ENCODE measurements around the gene SLC27A2.
A peak's percentile ranks its signal among the peaks of the same experiment; 100 is the strongest.
"Not testable (repeated sequence)": the region's sequence is repeated elsewhere in the genome, so short reads cannot be mapped to it uniquely, and the experiment has no call there.

Gene SLC27A2

DNA sequence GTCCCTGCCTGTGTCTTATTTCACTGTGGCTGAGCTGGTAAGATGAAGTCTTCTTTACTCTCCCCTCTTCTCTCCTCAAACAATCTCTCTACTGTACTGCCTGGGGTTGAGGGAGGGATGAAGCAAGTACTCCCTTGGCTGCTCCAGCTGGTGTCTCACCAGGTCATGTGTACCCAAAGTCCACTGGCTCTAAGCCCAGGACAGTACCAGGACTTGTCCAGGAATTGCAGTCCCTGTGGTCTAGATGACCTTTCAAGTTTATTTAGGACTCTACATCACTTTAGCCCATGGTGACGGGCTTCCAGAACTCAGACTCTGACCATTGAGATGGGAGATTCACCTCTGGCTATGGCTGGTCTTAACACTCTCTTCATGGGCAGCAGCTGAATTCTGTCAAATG lies 17.5 kb upstream of the SLC27A2 start:
- DNase-seq, result no peak

- DNase-seq, result peak; percentile 87
Measured at GRCh38 chr15:50166216-50166615, 15.8 kb upstream of the SLC27A2 start.

DNA sequence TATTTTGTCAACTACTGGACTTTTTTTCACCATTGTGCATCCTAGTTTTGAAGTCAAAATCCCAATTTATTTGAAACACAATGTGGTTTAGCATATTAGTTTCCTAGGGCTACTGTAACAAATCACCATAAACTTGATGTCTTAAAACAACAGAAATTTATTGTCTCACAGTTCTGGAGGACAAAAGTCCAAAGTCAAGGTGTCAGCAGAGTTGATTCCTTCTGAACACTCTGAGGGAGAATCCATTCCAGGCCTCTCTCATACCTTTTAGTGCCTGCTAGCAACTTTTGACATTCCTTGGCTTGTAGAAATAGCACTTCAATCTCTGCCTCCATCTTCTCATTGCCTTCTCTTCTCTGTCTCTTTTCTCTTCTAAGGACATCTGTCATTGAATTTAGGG lies 14.9 kb upstream of the SLC27A2 start:
- no peak for DNase-seq

DNA sequence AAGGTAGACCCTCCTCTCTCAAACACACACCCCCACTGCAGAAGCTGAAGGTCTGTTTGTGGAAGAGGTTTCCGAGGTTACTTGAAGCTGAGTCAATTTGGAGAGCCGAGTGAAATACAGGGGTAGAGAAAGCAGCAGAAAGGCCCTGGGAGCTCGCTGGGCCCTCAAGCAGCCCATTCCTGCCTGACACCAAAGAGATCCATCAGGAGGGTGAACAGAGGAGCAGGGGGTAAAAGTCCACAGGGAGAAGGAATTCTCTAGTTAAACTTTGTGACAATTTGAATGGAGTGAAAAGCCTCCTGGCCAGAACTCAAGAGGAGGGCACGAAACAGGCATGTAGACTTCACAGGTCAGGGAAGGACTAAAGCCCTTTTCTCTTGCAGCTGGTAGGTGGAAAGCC lies 13.6 kb upstream of the SLC27A2 start:
- no peak for DNase-seq

GRCh38 chr15:50168783-50169411 lies 13.1 kb upstream of the SLC27A2 start:
- DNase-seq, result no peak

- DNase-seq, result not testable (repeated sequence)
Measured at GRCh38 chr15:50172360-50172895, 9.6 kb upstream of the SLC27A2 start.

DNA sequence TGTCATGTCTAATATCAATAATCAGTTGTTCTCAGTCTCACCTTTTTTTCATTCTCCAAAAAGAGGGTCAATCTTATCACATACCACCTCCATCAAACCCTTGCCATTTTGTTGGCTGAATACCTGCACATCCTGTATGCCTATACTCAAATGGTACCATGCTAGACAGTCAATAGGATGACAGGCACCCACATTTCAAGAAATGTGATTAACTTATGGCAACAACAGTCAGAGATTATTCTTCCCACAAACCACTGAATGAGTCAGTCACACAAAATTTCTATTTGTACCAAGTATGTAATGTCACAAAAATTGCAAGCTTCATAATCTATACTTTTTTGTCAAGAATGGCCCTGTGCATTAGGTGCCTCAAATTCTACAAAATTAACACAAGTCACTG lies 5.1 kb upstream of the SLC27A2 start:
- DNase-seq, result peak; percentile 18

DNA sequence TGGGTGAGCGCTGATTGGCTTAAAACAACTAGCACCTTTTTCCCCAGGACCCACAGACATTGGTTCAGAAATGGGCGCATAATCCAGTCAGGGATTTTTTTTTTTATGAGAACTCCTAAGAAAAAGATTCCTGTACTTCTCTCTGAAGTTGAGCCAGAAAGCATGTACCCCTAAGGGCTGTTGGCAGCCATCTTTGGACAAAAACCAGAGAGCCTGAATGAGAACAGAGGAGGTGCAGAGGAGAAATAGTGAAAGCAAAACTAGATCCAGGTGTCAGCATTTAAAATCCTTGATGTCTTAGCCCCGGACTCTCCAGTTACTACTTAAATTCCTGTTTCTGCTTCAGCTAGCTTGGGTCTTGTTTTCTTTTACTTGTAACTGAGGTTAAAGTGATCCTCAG lies 1.9 kb upstream of the SLC27A2 start:
- no peak for DNase-seq

DNA sequence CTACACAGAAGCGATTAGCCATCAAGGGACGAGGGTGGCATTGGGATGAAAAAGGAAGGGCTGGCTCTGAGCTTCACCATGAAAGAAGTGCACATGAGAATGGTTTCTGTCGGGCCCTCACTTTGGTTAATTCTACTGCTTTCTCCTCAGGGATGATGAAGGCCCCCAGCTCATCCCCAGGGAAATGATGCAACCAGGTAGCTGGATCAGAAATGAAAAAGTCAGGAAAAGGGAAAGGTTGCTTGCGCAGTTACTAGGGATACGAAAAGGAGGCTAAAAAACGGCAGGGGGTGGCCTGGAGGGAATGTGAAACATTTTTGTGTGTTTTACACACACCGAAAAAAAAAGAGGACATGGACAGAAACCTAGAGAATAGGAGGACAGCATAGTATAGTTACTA lies 1.4 kb upstream of the SLC27A2 start:
- no peak for DNase-seq

- no peak for DNase-seq
Measured at GRCh38 chr15:50181201-50181968, 611 bp upstream of the SLC27A2 start.

DNA sequence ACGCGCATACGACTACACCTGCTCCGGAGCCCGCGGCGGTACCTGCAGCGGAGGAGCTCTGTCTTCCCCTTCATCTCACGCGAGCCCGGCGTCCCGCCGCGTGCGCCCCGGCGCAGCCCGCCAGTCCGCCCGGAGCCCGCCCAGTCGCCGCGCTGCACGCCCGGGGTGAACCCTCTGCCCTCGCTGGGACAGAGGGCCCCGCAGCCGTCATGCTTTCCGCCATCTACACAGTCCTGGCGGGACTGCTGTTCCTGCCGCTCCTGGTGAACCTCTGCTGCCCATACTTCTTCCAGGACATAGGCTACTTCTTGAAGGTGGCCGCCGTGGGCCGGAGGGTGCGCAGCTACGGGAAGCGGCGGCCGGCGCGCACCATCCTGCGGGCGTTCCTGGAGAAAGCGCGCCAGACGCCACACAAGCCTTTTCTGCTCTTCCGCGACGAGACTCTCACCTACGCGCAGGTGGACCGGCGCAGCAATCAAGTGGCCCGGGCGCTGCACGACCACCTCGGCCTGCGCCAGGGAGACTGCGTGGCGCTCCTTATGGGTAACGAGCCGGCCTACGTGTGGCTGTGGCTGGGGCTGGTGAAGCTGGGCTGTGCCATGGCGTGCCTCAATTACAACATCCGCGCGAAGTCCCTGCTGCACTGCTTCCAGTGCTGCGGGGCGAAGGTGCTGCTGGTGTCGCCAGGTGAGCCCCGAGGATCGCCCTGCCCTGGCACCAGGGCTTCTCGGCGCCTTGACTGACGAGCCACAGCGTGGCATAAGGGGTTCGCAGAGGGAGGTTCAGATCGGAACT lies 420 bp downstream of the SLC27A2 start:
- DNase-seq, result no peak

- no peak for DNase-seq
Measured at GRCh38 chr15:50183112-50183794, 1.3 kb downstream of the SLC27A2 start.

DNA sequence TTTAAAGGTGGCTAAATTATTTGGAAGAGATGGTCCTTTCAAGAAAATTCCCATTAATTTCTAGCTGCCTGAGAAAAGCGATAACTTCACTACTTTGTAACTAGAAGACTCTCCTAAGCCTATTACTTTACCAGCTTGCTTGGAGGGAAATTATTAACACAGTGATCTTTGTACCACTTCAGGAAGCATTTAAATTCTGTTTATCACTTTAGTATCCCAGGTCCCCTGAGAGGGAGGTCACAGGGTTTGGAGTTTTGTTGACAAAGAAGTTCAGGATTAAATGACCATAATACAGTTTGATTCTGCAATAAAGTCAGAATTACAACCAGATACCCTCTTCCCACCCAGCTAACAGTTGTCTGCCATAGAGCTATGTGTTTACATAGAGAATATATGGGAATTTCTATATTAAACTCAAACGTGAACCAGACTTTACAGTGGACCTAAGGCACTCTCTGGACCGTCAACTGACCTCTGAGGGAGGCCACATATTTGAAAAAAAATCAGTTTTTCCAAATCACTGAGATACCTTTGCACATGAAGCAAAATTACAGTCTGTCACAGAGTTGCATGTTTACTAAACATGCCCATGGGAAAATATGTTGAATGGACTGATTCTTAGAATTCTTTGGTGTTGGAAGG lies 3.0 kb downstream of the SLC27A2 start:
- no peak for DNase-seq

DNA sequence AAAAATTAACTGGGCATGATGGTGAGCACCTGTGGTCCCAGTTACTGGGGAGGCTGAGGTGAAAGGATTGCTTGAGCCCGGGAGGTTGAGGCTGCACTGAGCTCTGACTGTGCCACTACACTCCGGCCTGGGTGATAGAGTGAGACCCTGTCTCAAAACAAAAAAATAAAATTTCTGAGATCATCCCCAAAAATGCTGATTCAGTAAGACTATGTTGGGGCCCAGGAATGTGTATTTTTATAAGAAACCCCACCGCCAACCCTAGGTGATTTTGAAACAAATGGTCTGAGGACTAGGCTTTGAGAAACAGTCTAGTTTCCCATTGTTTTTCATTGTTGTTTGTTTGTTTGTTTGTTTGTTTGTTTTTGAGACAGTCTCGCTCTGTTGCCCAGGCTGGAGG lies 4.1 kb downstream of the SLC27A2 start:
- no peak for DNase-seq

DNA sequence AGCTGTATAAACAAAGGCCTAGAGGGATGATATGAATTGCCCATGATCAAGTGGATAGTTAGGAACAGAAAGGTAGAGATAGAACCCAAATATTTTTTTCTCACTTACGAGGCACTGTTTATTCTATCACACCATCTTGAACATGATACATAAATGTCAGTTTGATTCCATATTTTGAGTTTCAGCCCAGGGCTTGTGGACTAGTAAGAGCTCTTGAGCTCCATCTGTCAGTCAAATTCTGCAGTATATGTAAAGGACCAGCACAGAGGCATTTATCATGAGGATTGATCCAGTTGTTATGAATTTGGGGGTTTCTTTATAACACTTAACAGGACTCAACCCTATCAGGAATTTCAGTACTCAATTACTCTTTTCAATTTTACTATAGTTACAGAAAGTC lies 4.8 kb downstream of the SLC27A2 start:
- no peak for DNase-seq

DNA sequence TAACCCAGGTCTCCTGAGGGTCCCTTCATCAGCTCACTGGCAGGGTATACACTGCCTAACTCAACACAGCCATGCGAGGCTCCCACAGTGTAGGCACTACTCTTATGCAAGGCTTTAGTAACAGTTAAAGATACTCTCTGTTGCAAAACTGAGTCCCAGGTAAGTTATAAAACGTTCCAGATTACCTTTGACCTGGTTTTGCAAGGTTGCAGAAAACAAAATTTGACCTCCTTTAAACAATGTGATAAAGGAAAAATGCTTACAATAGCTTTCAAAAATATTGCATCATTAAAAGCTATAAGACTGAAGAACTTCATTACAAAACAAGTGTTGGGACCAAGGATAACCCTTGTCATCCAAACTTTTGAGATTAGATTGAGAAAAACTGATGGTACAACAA lies 5.5 kb downstream of the SLC27A2 start:
- no peak for DNase-seq

DNA sequence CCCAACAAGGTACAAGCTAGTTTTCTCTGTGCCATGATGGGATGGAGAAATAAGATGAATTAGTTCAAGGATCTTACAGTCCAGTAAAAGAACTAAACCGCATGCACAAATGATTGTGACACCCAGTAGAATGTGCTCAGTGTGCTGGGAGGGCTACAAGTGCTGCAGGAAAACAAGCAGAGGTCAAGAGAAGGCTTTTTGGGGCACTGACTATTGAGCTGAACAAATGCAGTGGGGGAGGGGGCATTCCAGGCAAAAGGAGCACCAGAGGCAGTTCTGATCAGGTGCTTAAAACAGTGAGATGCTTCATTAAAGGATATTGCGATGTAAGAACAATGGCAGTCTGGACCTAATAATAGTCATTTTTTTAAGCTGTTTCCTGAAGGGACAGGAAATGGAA lies 6.0 kb downstream of the SLC27A2 start:
- no peak for DNase-seq

DNA sequence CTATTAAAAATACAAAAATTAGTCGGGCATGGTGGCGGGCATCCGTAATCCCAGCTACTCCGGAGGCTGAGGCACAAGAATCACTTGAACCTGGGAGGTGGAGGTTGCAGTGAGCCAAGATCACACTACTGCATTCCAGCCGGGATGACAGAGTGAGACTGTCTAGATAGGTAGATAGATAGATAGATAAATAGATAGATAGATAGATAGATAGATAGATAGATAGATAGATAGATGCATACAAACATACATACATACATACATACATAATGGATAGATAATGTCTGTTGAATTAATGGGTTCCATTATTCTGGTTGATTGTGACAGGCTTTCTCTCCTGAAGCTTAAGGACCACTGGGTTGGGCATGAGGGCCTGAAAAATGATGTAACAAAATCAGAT lies 6.8 kb downstream of the SLC27A2 start:
- not testable (repeated sequence) for DNase-seq

DNA sequence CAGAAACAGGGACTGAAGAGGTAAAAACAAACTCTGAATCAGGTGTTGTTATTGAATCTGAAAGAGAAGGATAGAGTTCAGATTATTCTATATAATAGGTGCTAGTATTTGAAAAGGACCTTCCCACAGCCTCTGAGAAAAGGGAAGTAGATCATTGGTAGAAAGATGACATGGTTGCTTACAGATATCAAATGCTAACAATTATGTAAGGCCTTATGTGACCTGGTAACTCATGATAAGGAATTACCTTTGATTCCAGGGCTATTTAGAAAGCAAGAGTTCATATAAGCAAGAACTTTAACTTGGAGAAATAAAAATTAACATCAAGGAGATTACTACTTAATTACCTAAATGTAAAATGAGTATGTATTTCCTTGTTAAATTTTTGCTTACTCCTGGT lies 7.6 kb downstream of the SLC27A2 start:
- no peak for DNase-seq

GRCh38 chr15:50190166-50190570 lies 8.2 kb downstream of the SLC27A2 start:
- DNase-seq, result no peak

GRCh38 chr15:50190723-50191122 lies 8.7 kb downstream of the SLC27A2 start:
- no peak for DNase-seq

DNA sequence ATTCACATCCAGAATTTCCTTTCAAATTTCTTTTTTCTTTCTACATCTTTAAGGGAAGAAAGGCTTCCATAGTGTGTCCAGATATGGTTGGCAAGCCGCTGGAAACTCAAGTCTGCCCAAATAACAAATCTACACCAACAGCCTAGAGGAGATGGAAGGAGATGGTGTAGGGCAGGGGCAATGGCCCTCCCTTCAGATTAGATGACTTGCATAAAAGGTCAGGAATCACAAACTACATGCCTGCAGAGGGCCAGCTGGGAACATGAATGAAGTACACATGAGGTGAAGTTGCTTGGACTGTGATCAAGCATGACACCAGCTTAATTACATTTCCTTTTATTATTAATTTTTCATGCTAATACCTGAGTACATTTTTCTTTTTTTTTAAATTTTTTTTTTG lies 10.2 kb downstream of the SLC27A2 start:
- no peak for DNase-seq
